Stimulated activated CD8-positive, alpha-beta memory T cell treated with anti-CD3 and anti-CD28 coated beads, Interleukin-2, amount 100 ng/mL, for 1 hour (primary cell): Measurements from ENCODE around the gene BUD23.
"Not testable (repeated sequence)": the region's sequence is repeated elsewhere in the genome, so short reads cannot be mapped to it uniquely, and the experiment has no call there.

ENCODE experiments used
- DNase-seq, 2 donors: peaks; one replicate each; pipeline ENCODE4 v3.0.0-alpha.2; 2020; ENCODE audit warnings: low read depth in 2 of 2

BUD23 gene

DNA sequence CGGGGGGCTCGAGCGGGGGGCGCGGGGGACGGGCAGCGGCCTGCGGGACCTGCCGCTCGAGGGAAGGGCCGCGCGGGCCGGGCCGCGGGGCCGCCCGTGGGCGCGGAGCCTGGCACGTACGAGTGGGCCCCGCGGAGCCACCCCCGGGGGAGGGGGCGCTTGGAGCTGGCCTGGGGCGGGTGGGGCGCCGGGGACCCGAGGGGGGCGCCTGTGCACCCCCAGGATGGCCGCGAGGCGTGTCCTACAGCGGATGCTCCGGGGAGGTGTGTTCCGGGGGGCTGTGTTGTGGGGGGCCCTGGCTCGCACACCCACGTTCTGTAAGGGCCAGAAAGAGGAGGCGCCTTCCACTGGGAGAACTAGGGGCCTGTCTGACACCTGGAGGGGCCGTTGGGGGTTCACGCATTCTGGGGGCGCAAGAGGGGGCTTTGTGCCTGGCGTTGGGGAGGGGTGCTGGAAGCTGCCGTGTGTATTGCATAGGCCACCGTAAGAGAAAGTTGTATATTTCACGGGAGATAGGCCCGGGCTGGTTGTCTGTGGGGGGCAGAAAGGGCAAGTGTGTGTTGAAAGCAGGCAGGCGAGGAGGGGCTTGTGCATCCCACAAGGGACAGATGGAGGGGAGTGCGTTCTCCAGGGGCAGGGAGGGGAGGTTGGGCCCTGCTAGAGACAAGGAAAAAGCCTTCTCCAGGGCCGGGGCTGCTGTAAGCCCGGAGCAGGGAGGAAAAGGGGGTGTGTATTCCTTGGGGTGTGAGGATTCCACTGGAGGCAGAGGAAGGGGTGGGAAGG lies 15.1 kb upstream of the BUD23 start:
- DNase-seq = no peak

DNA sequence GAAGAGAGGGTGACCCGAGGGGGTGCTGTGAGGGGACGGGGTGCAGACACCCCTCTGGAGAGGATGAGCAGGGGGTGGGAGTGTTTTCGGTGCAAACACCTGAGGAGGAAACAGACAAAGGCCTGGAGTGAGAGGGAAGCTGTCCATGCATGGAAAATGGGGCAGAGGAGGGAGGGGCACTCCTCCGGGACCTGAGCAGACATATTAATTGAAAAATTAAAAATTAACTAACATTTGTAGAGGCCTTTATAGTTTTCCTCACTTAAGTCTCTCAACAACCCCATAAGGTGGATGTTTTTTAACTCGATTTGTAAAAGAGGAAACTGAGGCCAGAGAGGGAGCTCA lies 14.5 kb upstream of the BUD23 start:
- no peak for DNase-seq

- DNase-seq = no peak
These were observed 14.1 kb upstream of the BUD23 start for GRCh38 chr7:73669288-73669701.

DNA sequence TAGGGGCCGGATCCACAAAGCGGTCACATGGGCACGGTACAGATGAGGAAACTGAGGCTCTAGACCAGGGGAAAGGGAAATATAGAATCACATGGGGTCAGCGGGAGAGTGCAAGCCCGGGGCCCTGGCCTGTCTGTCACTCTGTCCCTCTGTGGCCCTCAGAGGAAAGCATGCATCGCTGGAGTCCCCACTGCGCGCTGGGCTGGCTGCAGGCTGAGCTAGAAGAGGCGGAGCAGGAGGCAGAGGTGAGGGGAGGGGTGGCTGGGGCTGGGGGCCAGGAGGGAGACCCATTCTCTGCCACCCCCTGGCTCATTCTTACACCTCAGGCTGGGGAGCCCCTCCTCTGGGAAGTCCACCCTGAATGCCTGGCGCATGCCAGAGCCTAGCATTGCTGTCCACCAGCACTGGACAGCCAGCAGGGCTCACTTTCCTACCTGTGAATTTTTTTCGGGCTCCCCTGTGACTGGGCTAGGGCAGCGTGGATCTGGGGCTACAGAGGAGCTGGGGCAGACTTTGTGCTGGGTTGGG lies 13.5 kb upstream of the BUD23 start:
- no peak for DNase-seq

- DNase-seq = no peak
These were observed 12.1 kb upstream of the BUD23 start for GRCh38 chr7:73671322-73671661.

DNA sequence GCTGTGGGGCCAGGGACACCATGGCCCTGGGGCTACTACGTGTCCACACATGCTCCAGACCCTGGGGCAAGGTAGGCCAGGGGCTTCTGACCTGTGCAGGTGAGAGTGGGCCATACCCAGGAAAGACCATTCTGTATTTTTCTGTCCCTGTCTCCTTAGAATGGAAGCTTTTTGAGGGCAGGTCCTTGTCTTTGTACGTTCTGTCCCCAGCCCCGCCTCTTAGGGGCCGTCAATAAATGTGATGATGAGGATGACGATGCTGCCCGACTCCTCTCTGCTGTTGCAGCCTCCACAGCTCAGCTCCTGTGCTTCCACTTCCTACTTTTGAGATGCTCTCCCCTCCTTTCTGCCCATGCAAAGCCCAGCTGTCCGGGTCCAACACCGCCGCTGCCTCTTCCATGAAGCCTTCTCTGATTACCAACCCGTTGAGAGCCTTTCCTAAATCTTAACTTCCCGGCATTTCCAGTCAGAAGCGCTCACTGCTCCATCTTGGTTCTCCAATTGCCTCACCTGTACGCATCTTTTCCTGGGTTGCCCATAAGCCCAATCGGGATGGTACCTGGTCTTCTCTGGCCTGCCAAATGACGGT lies 11.4 kb upstream of the BUD23 start:
- no peak for DNase-seq

- DNase-seq = no peak
These were observed 8.8 kb upstream of the BUD23 start for GRCh38 chr7:73674468-73675124.

- not testable (repeated sequence) for DNase-seq
These were observed 7.3 kb upstream of the BUD23 start for GRCh38 chr7:73676062-73676461.

DNA sequence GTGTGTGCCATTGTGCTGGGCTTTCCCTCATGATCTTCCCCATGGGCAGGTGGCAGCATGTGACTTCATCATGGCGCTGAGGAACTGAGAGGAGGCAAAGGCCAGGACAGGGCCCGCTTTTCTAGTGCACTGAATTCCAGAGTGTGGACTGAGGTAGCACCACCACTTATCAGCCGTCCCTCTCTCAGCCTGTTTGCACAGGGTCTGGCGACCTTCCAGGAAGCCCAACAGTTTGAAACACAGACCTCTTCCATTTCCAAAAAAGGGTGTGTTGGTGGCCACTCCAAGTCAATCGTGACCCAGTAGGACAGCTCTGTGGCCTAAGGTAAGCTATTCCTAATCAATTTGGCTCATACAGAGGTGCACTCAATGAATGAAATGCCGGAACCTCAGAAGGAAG lies 4.5 kb upstream of the BUD23 start:
- DNase-seq = no peak

- DNase-seq = no peak
These were observed 3.7 kb upstream of the BUD23 start for GRCh38 chr7:73679709-73680108.

DNA sequence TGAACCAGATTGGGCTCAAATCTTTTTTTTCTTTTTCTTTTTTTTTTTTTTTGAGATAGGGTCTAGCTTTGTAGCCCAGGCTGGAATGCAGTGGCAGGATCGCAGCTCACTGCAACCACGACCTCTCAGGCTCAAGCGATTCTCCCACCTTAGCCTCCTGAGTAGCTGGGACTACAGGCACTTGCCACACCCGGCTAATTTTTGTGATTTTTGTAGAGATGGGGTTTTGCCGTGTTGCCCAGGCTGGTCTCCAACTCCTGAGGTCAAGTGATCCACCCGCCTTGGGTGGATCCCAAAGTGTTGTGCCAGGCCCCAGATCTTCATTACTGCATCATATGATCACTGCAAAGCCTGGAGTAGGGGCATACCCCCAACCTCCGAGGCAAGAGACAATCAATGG lies 2.9 kb upstream of the BUD23 start:
- no peak for DNase-seq

DNA sequence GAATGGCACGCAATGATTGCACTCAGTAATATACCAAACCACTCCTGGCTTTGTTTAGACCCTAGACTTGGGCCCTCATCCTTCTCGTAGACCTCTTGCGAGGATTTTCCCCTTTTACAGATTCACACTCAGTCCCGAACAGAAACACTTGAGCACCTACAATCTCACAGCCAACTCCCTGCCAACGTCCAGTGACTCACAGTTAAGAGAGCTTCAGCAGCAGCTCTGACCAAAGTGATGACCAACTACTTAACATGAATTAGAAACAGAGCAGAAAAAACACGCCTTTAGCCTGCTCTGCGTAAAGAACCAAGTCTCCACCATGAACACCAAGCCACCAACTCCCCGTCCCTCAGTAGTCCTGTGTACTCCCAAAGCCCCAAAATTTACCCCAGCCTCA lies 2.4 kb upstream of the BUD23 start:
- DNase-seq = no peak

DNA sequence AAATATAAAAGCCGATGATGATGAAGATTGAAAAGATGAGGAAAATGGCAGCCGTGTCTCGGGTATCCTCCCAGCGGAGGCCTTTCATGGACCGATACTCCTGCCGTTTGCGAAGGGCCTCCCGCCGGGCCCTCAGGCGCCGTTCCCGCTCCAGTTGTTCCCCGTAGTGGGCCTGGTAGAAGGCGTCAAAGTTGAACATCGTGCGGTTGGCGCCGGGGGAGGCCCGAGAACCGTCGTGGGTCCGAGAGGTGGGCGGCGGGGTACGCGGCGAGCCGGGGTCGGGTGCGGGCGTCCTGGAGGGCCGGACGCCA lies 697 bp upstream of the BUD23 start:
- no peak for DNase-seq

GRCh38 chr7:73683788-73684693 lies 644 bp downstream of the BUD23 start:
- DNase-seq = no peak

- DNase-seq = no peak
These were observed 1.9 kb downstream of the BUD23 start for GRCh38 chr7:73685311-73685710.

GRCh38 chr7:73688288-73688687 lies 4.9 kb downstream of the BUD23 start:
- no peak for DNase-seq

- no peak for DNase-seq
These were observed 7.2 kb downstream of the BUD23 start for GRCh38 chr7:73690646-73691045.

DNA sequence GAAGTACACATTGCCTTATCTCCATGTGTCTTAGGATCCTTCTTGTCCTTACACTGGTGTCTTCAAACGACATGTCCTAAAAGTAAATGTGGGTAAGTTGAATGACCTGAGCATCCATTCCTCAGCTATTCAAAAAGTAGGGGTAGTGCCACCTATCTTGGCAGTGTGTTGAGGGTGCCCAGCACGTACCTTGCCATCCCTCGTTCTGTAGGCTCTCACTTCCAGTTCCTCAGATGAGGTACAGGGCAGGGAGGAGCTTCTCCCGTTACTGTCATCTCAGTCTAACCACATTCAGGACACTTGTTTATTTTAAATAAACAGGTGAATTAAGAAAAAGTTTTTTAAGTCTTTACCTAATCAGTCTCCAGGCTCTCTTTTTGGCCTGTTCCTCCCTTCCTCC lies 13.0 kb downstream of the BUD23 start:
- no peak for DNase-seq

GRCh38 chr7:73698410-73698809 lies 15.0 kb downstream of the BUD23 start:
- DNase-seq = no peak

DNA sequence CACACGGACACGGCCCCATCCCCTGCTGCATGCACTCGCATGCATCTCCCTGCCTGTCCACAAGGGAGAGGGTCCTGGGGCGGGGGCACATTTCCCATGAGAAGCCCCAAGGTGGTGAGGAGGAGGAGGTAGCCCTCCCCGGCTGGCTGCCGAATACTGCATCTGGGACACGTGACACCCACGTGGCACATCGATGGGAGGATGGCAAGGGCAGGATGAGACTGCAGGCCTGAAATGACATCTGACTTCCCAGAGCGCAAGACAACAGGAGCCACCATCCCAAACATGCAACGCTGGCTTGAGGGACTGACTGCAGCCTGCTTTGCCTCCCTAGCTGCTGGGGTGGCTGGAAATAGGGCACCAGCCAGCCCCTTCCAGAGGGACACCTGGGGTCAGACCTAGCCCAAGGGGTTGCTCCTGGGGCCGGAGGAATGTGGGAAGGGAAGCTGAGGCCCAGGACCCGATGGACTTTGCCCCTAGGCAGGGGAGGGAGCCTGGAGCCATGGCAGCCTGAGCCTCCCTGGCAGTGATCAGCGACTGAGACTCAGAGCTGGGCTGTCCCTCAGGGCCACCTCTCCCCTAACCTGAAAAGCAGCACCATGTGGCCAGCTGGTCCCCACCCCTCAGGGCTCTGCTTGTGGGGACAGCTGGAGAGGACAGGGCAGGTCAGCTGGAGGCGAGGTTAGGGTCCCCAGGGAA lies 16.1 kb downstream of the BUD23 start:
- DNase-seq = no peak

- DNase-seq = no peak
These were observed 16.6 kb downstream of the BUD23 start for GRCh38 chr7:73700069-73700423.
